Epithelial cell of proximal tubule (primary cell): ENCODE measurements around the gene NFATC2IP. TPM values are rescaled to one million over a fixed set of nuclear protein-coding genes. Genes with fewer than 3 reads are reported as not detected.

Experiments
- DNase-seq: peaks from one replicate; pipeline ENCODE4 v3.0.0-alpha.2; 2011; ENCODE audit warnings: low read depth
- H3K4me3 ChIP-seq: 2 replicates; pipeline ENCODE4 v1.5.1; 2011; ENCODE audit warnings: low read depth, mild to moderate bottlenecking, low read length
- CTCF ChIP-seq: conservative IDR thresholded peaks from 2 replicates; pipeline ENCODE4 v1.5.1; 2012; ENCODE audit warnings: low read depth, mild to moderate bottlenecking, low read length
- total RNA-seq: library from RNA; depleted of rRNA; stranded (reverse); fragments of >200 nt; gene quantifications from 2 replicates; pipeline ENCODE4 v1.2.3, GENCODE V29; 2015

NFATC2IP gene
- total RNA-seq, 1 donor from 2014 or later = 35.1 TPM

GRCh38 chr16:28980929-28981328 is 30.2 kb downstream of the NFATC2IP start:
- no peak overlapping the region for H3K4me3 ChIP-seq

GRCh38 chr16:28981517-28981916 is 30.8 kb downstream of the NFATC2IP start:
- no peak overlapping the region for H3K4me3 ChIP-seq
- peak; percentile 68 for TF ChIP-seq CTCF
- DNase-seq = no peak

More at GRCh38 chr16:28980929-28981328, 30.2 kb downstream of the NFATC2IP start:
- no peak for TF ChIP-seq CTCF
- DNase-seq = no peak

GRCh38 chr16:28982418-28982817 is 31.7 kb downstream of the NFATC2IP start:
- TF ChIP-seq CTCF = no peak
- no peak for DNase-seq
- H3K4me3 ChIP-seq = no peak overlapping the region

GRCh38 chr16:28982949-28983348 is 32.2 kb downstream of the NFATC2IP start:
- TF ChIP-seq CTCF = no peak
- no peak overlapping the region for H3K4me3 ChIP-seq
- no peak for DNase-seq

GRCh38 chr16:28983644-28984043 is 32.9 kb downstream of the NFATC2IP start:
- no peak for TF ChIP-seq CTCF
- H3K4me3 ChIP-seq = no peak overlapping the region
- DNase-seq = no peak

GRCh38 chr16:28984091-28984490 is 33.4 kb downstream of the NFATC2IP start:
- no peak for TF ChIP-seq CTCF
- H3K4me3 ChIP-seq = no peak overlapping the region
- no peak for DNase-seq

GRCh38 chr16:28984619-28985135 is 33.9 kb downstream of the NFATC2IP start, which contains the start of gene LAT:
TSS of gene LAT (plus strand) at chr16:28985052. CDS start at chr16:28985418, 366 bp downstream.
- no peak within 1 kb of the TSS for H3K4me3 ChIP-seq
- TF ChIP-seq CTCF = no peak
- DNase-seq = no peak
